ENCODE measurements around the gene RCL1.

- TF ChIP-seq POLR2A (IDR thresholded peaks at IDR 0.05): no peak
- TF ChIP-seq, protein P1, sequence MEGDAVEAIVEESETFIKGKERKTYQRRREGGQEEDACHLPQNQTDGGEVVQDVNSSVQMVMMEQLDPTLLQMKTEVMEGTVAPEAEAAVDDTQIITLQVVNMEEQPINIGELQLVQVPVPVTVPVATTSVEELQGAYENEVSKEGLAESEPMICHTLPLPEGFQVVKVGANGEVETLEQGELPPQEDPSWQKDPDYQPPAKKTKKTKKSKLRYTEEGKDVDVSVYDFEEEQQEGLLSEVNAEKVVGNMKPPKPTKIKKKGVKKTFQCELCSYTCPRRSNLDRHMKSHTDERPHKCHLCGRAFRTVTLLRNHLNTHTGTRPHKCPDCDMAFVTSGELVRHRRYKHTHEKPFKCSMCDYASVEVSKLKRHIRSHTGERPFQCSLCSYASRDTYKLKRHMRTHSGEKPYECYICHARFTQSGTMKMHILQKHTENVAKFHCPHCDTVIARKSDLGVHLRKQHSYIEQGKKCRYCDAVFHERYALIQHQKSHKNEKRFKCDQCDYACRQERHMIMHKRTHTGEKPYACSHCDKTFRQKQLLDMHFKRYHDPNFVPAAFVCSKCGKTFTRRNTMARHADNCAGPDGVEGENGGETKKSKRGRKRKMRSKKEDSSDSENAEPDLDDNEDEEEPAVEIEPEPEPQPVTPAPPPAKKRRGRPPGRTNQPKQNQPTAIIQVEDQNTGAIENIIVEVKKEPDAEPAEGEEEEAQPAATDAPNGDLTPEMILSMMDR (IDR thresholded peaks at IDR 0.05): no peak
- no peak for TF ChIP-seq POLR2AphosphoS5 (IDR thresholded peaks at IDR 0.05)
- TF ChIP-seq EP300 (IDR thresholded peaks at IDR 0.05): no peak
Observed at GRCh38 chr9:4774209-4774608, 18.5 kb upstream of the RCL1 start.
